ENCODE measurements around the gene CLIP2. TPM values are rescaled to one million over a fixed set of nuclear protein-coding genes. Genes with fewer than 3 reads are reported as not detected.
A peak's percentile ranks its signal among the peaks of the same experiment; 100 is the strongest.
"Not testable (repeated sequence)": the region's sequence is repeated elsewhere in the genome, so short reads cannot be mapped to it uniquely, and the experiment has no call there.

CLIP2 gene
- total RNA-seq, 1 donor from 2014 or later: 42.0 TPM

DNA sequence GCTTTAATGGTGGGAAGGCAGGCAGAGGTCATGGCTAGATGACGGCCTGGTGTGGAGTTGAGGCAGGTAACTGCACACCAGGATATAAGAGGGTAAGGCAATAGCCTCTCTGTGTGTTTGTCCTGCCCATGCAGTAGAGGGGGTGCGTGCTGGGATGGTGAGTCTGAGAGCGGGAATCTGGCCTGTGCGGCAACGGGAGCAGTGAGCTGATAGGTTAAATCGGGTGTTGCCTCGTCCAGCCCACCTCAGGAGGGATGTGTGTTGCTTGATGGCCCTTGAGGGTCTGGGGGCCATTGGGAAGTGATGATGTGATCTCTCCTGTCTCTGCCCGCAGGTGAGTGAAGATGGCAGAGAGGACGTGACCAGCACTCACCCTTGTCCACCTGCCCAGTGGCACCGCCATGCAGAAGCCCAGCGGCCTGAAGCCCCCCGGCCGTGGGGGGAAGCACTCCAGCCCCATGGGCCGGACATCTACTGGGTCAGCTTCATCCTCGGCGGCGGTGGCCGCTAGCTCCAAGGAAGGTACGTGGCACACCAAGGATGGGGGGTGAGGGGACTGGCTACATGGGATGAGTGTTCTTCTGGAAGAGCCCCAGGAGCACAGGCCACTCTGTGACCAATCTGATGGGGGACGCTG, 28.1 kb downstream of the CLIP2 start:
- H3K4me1 Mint-ChIP-seq (ENCODE audit: low read depth): peaks cover 2% of the 10 kb centered on the region
- DNase-seq (ENCODE audit: low spot score, unreplicated experiment): no peak
- peak overlapping the region; percentile 70 for H3K27ac Mint-ChIP-seq
- no peaks in the 10 kb centered on the region for H3K9me3 Mint-ChIP-seq (ENCODE audit: low read depth)
- no peak overlapping the region for H3K4me3 Mint-ChIP-seq (ENCODE audit: low read depth)
- TF ChIP-seq, protein P1, sequence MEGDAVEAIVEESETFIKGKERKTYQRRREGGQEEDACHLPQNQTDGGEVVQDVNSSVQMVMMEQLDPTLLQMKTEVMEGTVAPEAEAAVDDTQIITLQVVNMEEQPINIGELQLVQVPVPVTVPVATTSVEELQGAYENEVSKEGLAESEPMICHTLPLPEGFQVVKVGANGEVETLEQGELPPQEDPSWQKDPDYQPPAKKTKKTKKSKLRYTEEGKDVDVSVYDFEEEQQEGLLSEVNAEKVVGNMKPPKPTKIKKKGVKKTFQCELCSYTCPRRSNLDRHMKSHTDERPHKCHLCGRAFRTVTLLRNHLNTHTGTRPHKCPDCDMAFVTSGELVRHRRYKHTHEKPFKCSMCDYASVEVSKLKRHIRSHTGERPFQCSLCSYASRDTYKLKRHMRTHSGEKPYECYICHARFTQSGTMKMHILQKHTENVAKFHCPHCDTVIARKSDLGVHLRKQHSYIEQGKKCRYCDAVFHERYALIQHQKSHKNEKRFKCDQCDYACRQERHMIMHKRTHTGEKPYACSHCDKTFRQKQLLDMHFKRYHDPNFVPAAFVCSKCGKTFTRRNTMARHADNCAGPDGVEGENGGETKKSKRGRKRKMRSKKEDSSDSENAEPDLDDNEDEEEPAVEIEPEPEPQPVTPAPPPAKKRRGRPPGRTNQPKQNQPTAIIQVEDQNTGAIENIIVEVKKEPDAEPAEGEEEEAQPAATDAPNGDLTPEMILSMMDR (IDR thresholded peaks at IDR 0.05; ENCODE audit: unreplicated experiment): no peak
- peaks cover 11% of the 10 kb centered on the region for H3K36me3 Mint-ChIP-seq (ENCODE audit: insufficient read depth)
- H3K27me3 Mint-ChIP-seq: no peaks in the 10 kb centered on the region

DNA sequence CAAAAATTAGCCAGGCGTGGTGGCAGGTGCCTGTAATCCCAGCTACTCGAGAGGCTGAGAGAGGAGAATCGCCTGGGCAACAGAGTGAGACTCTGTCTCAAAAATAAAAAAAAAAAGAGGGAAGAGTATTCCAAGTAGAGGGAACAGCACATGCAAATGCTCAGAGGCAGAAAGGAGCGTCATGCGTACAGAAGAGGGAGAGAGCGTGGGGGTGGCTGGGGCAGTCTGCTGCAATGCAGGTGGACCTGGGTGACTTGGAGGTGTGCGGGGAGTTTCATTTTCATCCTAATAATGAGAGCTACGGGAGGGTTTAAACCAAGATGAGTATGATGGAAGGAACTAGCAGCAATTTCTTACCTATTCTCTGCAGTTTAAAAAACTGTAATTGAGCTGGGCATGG, 28.8 kb downstream of the CLIP2 start:
- Mint-ChIP-seq H3K36me3 (ENCODE audit: insufficient read depth) (peaks cover 11% of the 10 kb centered on the region), H3K4me1 (ENCODE audit: low read depth) (peaks cover 2% of the 10 kb centered on the region), H3K9me3 (ENCODE audit: low read depth) (no peaks in the 10 kb centered on the region), H3K27me3 (no peaks in the 10 kb centered on the region), H3K4me3 (ENCODE audit: low read depth) (no peak overlapping the region), H3K27ac (no peak overlapping the region)
- TF ChIP-seq, protein P1 (IDR thresholded peaks at IDR 0.05; ENCODE audit: unreplicated experiment): no peak
- no peak for DNase-seq (ENCODE audit: low spot score, unreplicated experiment)

DNA sequence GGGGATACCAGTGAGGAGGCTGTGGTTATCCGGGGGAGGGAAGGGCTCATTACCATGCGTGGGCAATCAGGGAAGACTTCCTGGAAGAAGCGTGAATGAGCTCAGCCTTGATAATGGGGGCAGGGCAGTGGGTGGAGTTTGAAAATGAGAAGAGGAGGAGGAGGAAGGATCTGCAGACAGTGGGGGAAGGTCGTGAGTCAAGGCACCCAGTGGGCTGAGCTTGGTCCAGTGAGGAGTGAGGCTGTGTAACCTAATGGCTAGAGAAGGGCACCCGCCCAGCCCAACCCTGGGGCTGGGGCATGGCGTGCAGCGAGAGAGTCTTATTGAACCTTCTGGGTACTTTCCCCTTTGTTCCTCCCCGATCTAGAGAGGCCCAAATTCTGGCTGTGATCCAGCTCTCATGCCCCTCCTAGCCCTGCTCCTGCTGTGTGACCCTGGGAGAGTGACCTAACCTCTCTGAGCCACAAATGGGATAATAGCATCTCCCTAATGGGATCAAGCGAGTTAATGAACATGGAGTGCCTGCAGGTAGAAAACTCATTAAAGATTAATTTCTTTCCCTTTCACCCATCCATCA, 31.5 kb downstream of the CLIP2 start:
- no peaks in the 10 kb centered on the region for H3K27me3 Mint-ChIP-seq
- H3K36me3 Mint-ChIP-seq (ENCODE audit: insufficient read depth): peaks cover 12% of the 10 kb centered on the region
- no peak for DNase-seq (ENCODE audit: low spot score, unreplicated experiment)
- H3K9me3 Mint-ChIP-seq (ENCODE audit: low read depth): no peaks in the 10 kb centered on the region
- TF ChIP-seq, protein P1 (IDR thresholded peaks at IDR 0.05; ENCODE audit: unreplicated experiment): no peak
- H3K27ac Mint-ChIP-seq: peak overlapping the region; percentile 45
- H3K4me3 Mint-ChIP-seq (ENCODE audit: low read depth): no peak overlapping the region
- peaks cover 2% of the 10 kb centered on the region for H3K4me1 Mint-ChIP-seq (ENCODE audit: low read depth)

DNA sequence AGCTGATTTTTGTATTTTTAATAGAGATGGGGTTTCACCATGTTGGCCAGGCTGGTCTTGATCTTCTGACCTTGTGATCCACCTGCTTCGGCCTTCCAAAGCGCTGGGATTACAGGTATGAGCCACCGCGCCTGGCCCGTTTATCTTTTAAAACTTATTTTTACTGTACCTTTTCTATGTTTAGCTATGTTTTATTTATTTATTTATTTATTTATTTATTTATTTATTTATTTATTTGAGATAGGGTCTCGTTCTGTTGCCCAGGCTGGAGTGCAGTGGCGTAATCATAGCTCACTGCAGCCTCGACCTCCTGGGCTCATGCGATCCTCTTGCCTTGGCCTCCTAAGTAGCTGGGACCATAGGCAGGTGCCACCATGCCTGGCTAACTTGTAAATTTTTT, 33.7 kb downstream of the CLIP2 start:
- H3K36me3 Mint-ChIP-seq (ENCODE audit: insufficient read depth): peaks cover 12% of the 10 kb centered on the region
- H3K4me3 Mint-ChIP-seq (ENCODE audit: low read depth); H3K4me1 Mint-ChIP-seq (ENCODE audit: low read depth); H3K9me3 Mint-ChIP-seq (ENCODE audit: low read depth); H3K27me3 Mint-ChIP-seq; H3K27ac Mint-ChIP-seq; DNase-seq (ENCODE audit: low spot score, unreplicated experiment): not testable (repeated sequence)

- no peak for DNase-seq (ENCODE audit: low spot score, unreplicated experiment)
- Mint-ChIP-seq H3K4me3 (ENCODE audit: low read depth) (no peak overlapping the region), H3K9me3 (ENCODE audit: low read depth) (no peaks in the 10 kb centered on the region), H3K36me3 (ENCODE audit: insufficient read depth) (peaks cover 4% of the 10 kb centered on the region), H3K27me3 (no peaks in the 10 kb centered on the region), H3K27ac (peak overlapping the region; percentile 62), H3K4me1 (ENCODE audit: low read depth) (no peaks in the 10 kb centered on the region)
- TF ChIP-seq, protein P1 (IDR thresholded peaks at IDR 0.05; ENCODE audit: unreplicated experiment): no peak
These were observed 35.5 kb downstream of the CLIP2 start for GRCh38 chr7:74324531-74325209.
